Keratinocyte (primary cell): ENCODE measurements around the gene LZTR1. TPM values are rescaled to one million over a fixed set of nuclear protein-coding genes. Genes with fewer than 3 reads are reported as not detected.
A peak's percentile ranks its signal among the peaks of the same experiment; 100 is the strongest.

Source experiments
- DNase-seq: peaks from one replicate; pipeline ENCODE4 v3.0.0-alpha.2; 2011; ENCODE audit warnings: low read depth, missing footprints, low spot score
- FAIRE-seq: peaks from 2 replicates; lab custom pipeline; 2011; peaks lifted over from hg19 to GRCh38; lab: Jason Lieb, UNC
- H2AFZ ChIP-seq: 2 replicates; pipeline ENCODE4 v1.6.0; 2012; ENCODE audit warnings: low read length, control low read depth, inconsistent platforms; ENCODE audit not compliant: control insufficient read depth
- H3K27ac ChIP-seq: 2 replicates; pipeline ENCODE4 v1.5.1; 2011; ENCODE audit warnings: low read length; ENCODE audit not compliant: control insufficient read depth, insufficient read depth
- H3K27me3 ChIP-seq: 3 replicates; pipeline ENCODE4 v1.6.0; 2011; ENCODE audit warnings: low read length; ENCODE audit not compliant: control insufficient read depth, insufficient read depth; ENCODE audit errors: extremely low read depth
- H3K36me3 ChIP-seq, 2 experiments: 2 replicates in 1 of 2; 3 replicates in 1 of 2; pipeline ENCODE4 v1.5.1; 2011; ENCODE audit warnings: low read length in 2 of 2, mild to moderate bottlenecking in 1 of 2; ENCODE audit not compliant: control insufficient read depth in 2 of 2, insufficient read depth in 2 of 2; ENCODE audit errors: extremely low read depth in 1 of 2
- H3K4me1 ChIP-seq: 3 replicates; pipeline ENCODE4 v1.5.1; 2011; ENCODE audit warnings: low read length; ENCODE audit not compliant: control insufficient read depth, insufficient read depth; ENCODE audit errors: extremely low read depth
- H3K4me2 ChIP-seq: 3 replicates; pipeline ENCODE4 v1.6.0; 2011; ENCODE audit warnings: low read depth, low read length; ENCODE audit not compliant: control insufficient read depth, insufficient read depth; ENCODE audit errors: extremely low read depth
- H3K4me3 ChIP-seq, 3 experiments: fragments of 200-600 bp in 1 of 3; sonication (generic) in 1 of 3; 2 replicates in 2 of 3; 3 replicates in 1 of 3; pipeline ENCODE4 v1.5.1; 2011 to 2016; ENCODE audit warnings: low read length in 3 of 3, mild to moderate bottlenecking in 3 of 3, control low read depth in 2 of 3, inconsistent platforms in 1 of 3, low read depth in 1 of 3, mixed read lengths in 1 of 3, mixed run types in 1 of 3, moderate library complexity in 1 of 3; ENCODE audit not compliant: control insufficient read depth in 2 of 3, insufficient read depth in 2 of 3; ENCODE audit errors: extremely low read depth in 1 of 3
- H3K79me2 ChIP-seq: 2 replicates; pipeline ENCODE4 v1.6.0; 2012; ENCODE audit warnings: low read length; ENCODE audit not compliant: control insufficient read depth, insufficient read depth
- H3K9ac ChIP-seq: 3 replicates; pipeline ENCODE4 v1.6.0; 2011; ENCODE audit warnings: low read length; ENCODE audit not compliant: control insufficient read depth, insufficient read depth; ENCODE audit errors: extremely low read depth
- H3K9me1 ChIP-seq: 3 replicates; pipeline ENCODE4 v1.6.0; 2011; ENCODE audit warnings: low read length; ENCODE audit not compliant: control insufficient read depth, insufficient read depth; ENCODE audit errors: extremely low read depth
- H3K9me3 ChIP-seq: 2 replicates; pipeline ENCODE4 v1.5.1; 2012; ENCODE audit warnings: low read depth, low read length; ENCODE audit not compliant: control insufficient read depth
- H4K20me1 ChIP-seq: 3 replicates; pipeline ENCODE4 v1.6.0; 2011; ENCODE audit warnings: low read length; ENCODE audit not compliant: control insufficient read depth, insufficient read depth; ENCODE audit errors: extremely low read depth
- EZH2 ChIP-seq: IDR thresholded peaks from one replicate; pipeline ENCODE4 v1.6.1; 2012; ENCODE audit warnings: inconsistent platforms, mild to moderate bottlenecking, low read length, moderate library complexity
- dilution Hi-C: fragments of 300-500 bp; cut with MboI; formaldehyde crosslinking; loops from one replicate; pipeline ENCODE4 v1.7.0; 2020; ENCODE audit warnings: low sequenced_read_pairs; ENCODE audit not compliant: extremely low pct_ligation_motif_present
- polyA plus RNA-seq, 5 experiments: library from polyadenylated mRNA; depleted of rRNA in 3 of 5; stranded (reverse) in 3 of 5; stranded (forward) in 1 of 5; unstranded in 1 of 5; fragments of >200 nt; gene quantifications; 1 replicate in 1 of 5; 2 replicates in 3 of 5; 3 replicates in 1 of 5; pipeline versions ENCODE4 v1.2.1 to v1.2.3, GENCODE V29; 2011 to 2012; ENCODE audit warnings: missing spikeins in 2 of 5, low read depth in 1 of 5, low replicate concordance in 1 of 5
- TF ChIP-seq, protein P1 (sequence below), 3 experiments: IDR thresholded peaks in 1 of 3; conservative IDR thresholded peaks in 1 of 3; optimal IDR thresholded peaks in 1 of 3; 2 replicates in 2 of 3; 3 replicates in 1 of 3; pipeline versions ENCODE3 to v1.5.1; 2011; ENCODE audit warnings: low read length in 3 of 3, mild to moderate bottlenecking in 3 of 3, moderate library complexity in 2 of 3, control low read depth in 1 of 3, inconsistent platforms in 1 of 3; ENCODE audit not compliant: insufficient read depth in 2 of 3; ENCODE audit errors: extremely low read depth in 1 of 3

LZTR1 gene
- polyA plus RNA-seq, 1 donor (not counting 4 experiments of a cell fraction or from before 2014, with no cell fraction given), result 37.0 TPM

DNA sequence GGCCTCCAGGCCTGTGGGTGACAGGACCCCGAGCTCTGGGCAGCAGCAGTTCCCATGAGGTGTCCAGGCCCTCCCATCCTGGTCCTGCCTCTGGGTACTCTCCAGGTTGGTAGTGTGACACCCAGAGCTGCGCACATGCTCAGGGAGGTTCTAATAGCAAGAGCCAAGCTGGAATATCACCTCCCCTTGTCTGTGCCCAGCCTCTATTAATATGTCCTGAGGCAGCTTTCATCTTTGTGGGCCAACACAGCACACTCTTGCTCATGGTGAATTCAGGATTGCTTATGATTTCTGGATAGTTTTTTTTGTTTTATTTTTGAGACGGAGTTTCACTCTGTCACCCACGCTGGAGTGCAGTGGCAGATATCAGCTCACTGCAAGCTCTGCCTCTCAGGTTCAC lies 36.2 kb downstream of the LZTR1 start:
- H3K9me1 ChIP-seq, result no peaks in the 10 kb centered on the region
- no peak overlapping the region for H3K9ac ChIP-seq
- no peaks in the 10 kb centered on the region for H4K20me1 ChIP-seq
- no peaks in the 10 kb centered on the region for H3K27me3 ChIP-seq
- FAIRE-seq (no peak), DNase-seq (no peak)
- dilution Hi-C loops, result no loop called here
- H3K4me1 ChIP-seq, result peaks cover 20% of the 10 kb centered on the region
- H3K9me3 ChIP-seq, result no peaks in the 10 kb centered on the region
- H3K79me2 ChIP-seq, result no peaks in the 10 kb centered on the region
- no peak overlapping the region for H3K4me3 ChIP-seq
- H2AFZ ChIP-seq, result no peak overlapping the region
- TF ChIP-seq, protein P1, sequence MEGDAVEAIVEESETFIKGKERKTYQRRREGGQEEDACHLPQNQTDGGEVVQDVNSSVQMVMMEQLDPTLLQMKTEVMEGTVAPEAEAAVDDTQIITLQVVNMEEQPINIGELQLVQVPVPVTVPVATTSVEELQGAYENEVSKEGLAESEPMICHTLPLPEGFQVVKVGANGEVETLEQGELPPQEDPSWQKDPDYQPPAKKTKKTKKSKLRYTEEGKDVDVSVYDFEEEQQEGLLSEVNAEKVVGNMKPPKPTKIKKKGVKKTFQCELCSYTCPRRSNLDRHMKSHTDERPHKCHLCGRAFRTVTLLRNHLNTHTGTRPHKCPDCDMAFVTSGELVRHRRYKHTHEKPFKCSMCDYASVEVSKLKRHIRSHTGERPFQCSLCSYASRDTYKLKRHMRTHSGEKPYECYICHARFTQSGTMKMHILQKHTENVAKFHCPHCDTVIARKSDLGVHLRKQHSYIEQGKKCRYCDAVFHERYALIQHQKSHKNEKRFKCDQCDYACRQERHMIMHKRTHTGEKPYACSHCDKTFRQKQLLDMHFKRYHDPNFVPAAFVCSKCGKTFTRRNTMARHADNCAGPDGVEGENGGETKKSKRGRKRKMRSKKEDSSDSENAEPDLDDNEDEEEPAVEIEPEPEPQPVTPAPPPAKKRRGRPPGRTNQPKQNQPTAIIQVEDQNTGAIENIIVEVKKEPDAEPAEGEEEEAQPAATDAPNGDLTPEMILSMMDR (optimal IDR thresholded peaks at IDR 0.05 in 1 of 3, IDR thresholded peaks at IDR 0.05 in 1 of 3, conservative IDR thresholded peaks at IDR 0.05 in 1 of 3; ENCODE audit: extremely low read depth in 1 of 3, insufficient read depth in 2 of 3, low read length in 3 of 3), result no peak
- H3K36me3 ChIP-seq, result no peaks in the 10 kb centered on the region
- no peak overlapping the region for H3K4me2 ChIP-seq
- H3K27ac ChIP-seq, result no peak overlapping the region

DNA sequence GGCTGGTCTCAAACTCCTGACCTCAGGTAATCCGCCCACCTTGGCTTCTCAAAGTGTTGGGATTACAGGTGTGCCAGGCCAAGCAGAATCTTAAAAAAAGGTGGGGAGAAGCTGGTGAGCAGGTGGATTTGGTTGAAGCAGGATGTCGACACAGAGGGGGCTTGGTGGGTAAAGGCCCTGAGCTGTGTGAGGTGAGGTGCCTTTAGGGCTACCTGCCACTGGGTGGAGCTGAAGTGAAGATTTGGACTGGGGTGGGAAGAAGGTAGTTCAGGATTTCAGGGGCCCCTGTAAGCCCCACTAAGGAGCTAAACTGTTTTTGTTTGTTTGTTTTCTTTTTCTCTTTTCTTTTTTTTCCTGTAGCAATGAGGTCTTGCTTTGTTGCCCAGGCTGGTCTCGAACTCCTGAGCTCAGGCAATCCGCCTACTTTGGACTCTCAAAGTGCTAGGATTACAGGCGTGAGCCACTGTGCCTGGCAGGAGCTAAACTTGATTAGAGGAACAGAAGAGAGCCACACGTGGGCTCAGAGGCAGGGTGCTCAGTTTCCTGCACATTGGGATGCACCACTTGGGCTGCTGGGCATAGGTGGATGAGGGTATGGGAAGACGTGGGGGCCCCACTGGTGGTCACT lies 38.8 kb downstream of the LZTR1 start:
- DNase-seq (no peak), FAIRE-seq (no peak)
- H3K27ac ChIP-seq, result no peak overlapping the region
- TF ChIP-seq, protein P1 (optimal IDR thresholded peaks at IDR 0.05 in 1 of 3, IDR thresholded peaks at IDR 0.05 in 1 of 3, conservative IDR thresholded peaks at IDR 0.05 in 1 of 3; ENCODE audit: extremely low read depth in 1 of 3, insufficient read depth in 2 of 3, low read length in 3 of 3), result peak; percentile 49 to 63 (median 60)
- TF ChIP-seq EZH2, result no peak
- H3K36me3 ChIP-seq, result no peaks in the 10 kb centered on the region
- H3K4me1 ChIP-seq, result peaks cover 10% of the 10 kb centered on the region
- no peaks in the 10 kb centered on the region for H3K79me2 ChIP-seq
- no peaks in the 10 kb centered on the region for H4K20me1 ChIP-seq
- dilution Hi-C loops, result no loop called here
- no peak overlapping the region for H3K4me3 ChIP-seq
- H3K9me1 ChIP-seq, result no peaks in the 10 kb centered on the region
- no peak overlapping the region for H3K4me2 ChIP-seq
- no peaks in the 10 kb centered on the region for H3K9me3 ChIP-seq
- H3K27me3 ChIP-seq, result no peaks in the 10 kb centered on the region
- H2AFZ ChIP-seq, result no peak overlapping the region
- no peak overlapping the region for H3K9ac ChIP-seq
